Activated CD4-positive, alpha-beta memory T cell treated with anti-CD3 and anti-CD28 coated beads, Interleukin-2, amount 10 ng/mL, durations not matched to agents 7 days and 5 days (primary cell): Measurements from ENCODE around the gene SLC6A16. TPM values are rescaled to one million over a fixed set of nuclear protein-coding genes. Genes with fewer than 3 reads are reported as not detected.
"Not testable (repeated sequence)": the region's sequence is repeated elsewhere in the genome, so short reads cannot be mapped to it uniquely, and the experiment has no call there.

Experiments used
- CTCF ChIA-PET: fragments of 350-600 bp; sonication (Branson Sonifier 250); formaldehyde crosslinking; loops from one replicate; lab custom pipeline; 2021; ENCODE audit warnings: antibody characterized with exemption, inconsistent platforms; lab: Charles Lee
- POLR2A ChIA-PET: fragments of 350-600 bp; sonication (Branson Sonifier 250); formaldehyde crosslinking; loops from one replicate; lab custom pipeline; 2021; ENCODE audit warnings: antibody characterized with exemption; lab: Charles Lee
- DNase-seq: peaks from one replicate; pipeline ENCODE4 v3.0.0-alpha.2; 2020
- H3K27ac Mint-ChIP-seq: one replicate; pipeline ENCODE4 v1.8.0; 2021; ENCODE audit warnings: mild to moderate bottlenecking, mixed read lengths
- H3K27me3 Mint-ChIP-seq: one replicate; pipeline ENCODE4 v1.8.0; 2021; ENCODE audit warnings: mixed read lengths
- H3K36me3 Mint-ChIP-seq: one replicate; pipeline ENCODE4 v1.8.0; 2021; ENCODE audit warnings: low read depth, mixed read lengths
- H3K4me1 Mint-ChIP-seq: one replicate; pipeline ENCODE4 v1.8.0; 2021; ENCODE audit warnings: mixed read lengths
- H3K4me3 Mint-ChIP-seq: one replicate; pipeline ENCODE4 v1.8.0; 2021; ENCODE audit warnings: mild to moderate bottlenecking, mixed read lengths
- H3K9me3 Mint-ChIP-seq: one replicate; pipeline ENCODE4 v1.8.0; 2021; ENCODE audit warnings: mixed read lengths
- total RNA-seq, 2 experiments: library from RNA; stranded (reverse); gene quantifications; one replicate each; pipeline ENCODE4 v1.2.3, GENCODE V29; 2021

The SLC6A16 gene
- total RNA-seq = 1 to 10 TPM; 3.0 to 3.5 TPM

DNA sequence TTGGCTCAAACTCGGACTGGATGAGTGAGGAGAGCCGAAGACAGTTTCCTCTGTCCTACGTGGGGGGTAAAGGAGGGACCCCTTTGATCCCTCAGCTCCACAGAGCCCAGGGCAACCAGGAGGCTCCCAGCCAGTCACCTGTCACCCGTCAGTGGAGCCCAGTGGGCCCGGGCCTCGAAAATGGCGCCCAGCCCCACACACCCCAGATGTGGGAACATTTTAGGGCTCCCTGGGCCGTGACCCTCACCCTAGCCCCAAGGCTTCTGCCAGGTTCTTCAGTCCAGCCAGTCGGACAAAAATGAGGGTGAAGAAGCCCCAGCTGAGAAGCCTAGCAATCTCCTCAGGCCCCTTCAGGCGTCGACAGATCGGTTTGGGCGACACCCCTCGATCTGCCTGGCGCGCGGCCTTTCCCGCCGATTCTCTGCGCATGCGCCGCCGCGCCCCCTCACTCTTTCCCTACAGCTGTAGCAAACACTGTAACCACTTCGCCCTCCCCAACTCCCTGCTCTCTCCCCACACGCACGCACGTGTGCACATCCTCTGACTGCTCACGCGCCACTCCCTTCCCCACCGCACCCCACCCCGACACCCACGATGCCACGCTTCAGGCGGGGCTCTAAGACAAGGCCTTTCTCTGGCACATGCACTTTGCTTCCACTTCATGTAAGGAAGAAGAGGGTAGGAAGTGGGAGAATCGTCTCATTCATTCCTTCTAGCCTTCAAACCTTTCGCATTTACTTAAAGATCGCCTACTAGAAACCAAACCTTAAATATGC, at the start of gene SLC6A16:
TSS of gene SLC6A16 (minus strand) at position 391 of the 776 bp plus-strand sequence. CDS start 13,844 bp downstream, outside the sequence.
- peaks cover 2% of the 10 kb centered on the region for H3K9me3 Mint-ChIP-seq
- no peaks in the 10 kb centered on the region for H3K27me3 Mint-ChIP-seq
- H3K4me3 Mint-ChIP-seq = no peak within 1 kb of the TSS
- H3K36me3 Mint-ChIP-seq = peaks cover 13% of the 10 kb centered on the region
- CTCF ChIA-PET = interaction anchor here (5.3 kb wide), 1 partner anchor 23 kb away, joined by 24 read pairs; no protein-coding TSS in a partner anchor
- POLR2A ChIA-PET = no interaction called here
- H3K4me1 Mint-ChIP-seq = peaks cover 24% of the 10 kb centered on the region
- no peak within 1 kb of the TSS for H3K27ac Mint-ChIP-seq
- DNase-seq = no peak

- H3K27ac Mint-ChIP-seq, CTCF ChIA-PET, H3K36me3 Mint-ChIP-seq, H3K4me3 Mint-ChIP-seq, DNase-seq, H3K4me1 Mint-ChIP-seq, H3K27me3 Mint-ChIP-seq: not testable (repeated sequence)
- POLR2A ChIA-PET = interaction anchor here (0.9 kb wide), 1 partner anchor 165 kb away, joined by 4 read pairs; no protein-coding TSS in a partner anchor
- H3K9me3 Mint-ChIP-seq = peaks cover 13% of the 10 kb centered on the region
These were observed 48.2 kb upstream of the SLC6A16 start for GRCh38 chr19:49373174-49373573.

- POLR2A ChIA-PET = no interaction called here
- Mint-ChIP-seq H3K27ac (no peak overlapping the region), H3K9me3 (peaks cover 13% of the 10 kb centered on the region), H3K4me1 (no peaks in the 10 kb centered on the region), H3K36me3 (no peaks in the 10 kb centered on the region), H3K27me3 (peaks cover 4% of the 10 kb centered on the region), H3K4me3 (no peak overlapping the region)
- no peak for DNase-seq
- CTCF ChIA-PET = interaction anchor here (1.0 kb wide), 1 partner anchor 21 kb away, joined by 3 read pairs; no protein-coding TSS in a partner anchor
These were observed 46.2 kb upstream of the SLC6A16 start for GRCh38 chr19:49371184-49371583.

- POLR2A ChIA-PET = no interaction called here
- H3K9me3 Mint-ChIP-seq = peaks cover 13% of the 10 kb centered on the region
These were observed 43.8 kb upstream of the SLC6A16 start for GRCh38 chr19:49368711-49369358.

GRCh38 chr19:49366110-49366509, 41.1 kb upstream of the SLC6A16 start:
- Mint-ChIP-seq H3K4me3 (no peak overlapping the region), H3K27ac (no peak overlapping the region), H3K27me3 (peaks cover 19% of the 10 kb centered on the region), H3K4me1 (peaks cover 5% of the 10 kb centered on the region), H3K36me3 (no peaks in the 10 kb centered on the region), H3K9me3 (peaks cover 13% of the 10 kb centered on the region)
- POLR2A ChIA-PET = no interaction called here
- DNase-seq = no peak
- CTCF ChIA-PET = interaction anchor here (0.6 to 1.5 kb wide), 2 partner anchors 167 to 282 kb away, joined by 3 to 5 read pairs; no protein-coding TSS in a partner anchor

More at GRCh38 chr19:49368711-49369358, 43.8 kb upstream of the SLC6A16 start:
- Mint-ChIP-seq H3K4me1 (no peaks in the 10 kb centered on the region), H3K27ac (no peak overlapping the region), H3K36me3 (no peaks in the 10 kb centered on the region), H3K4me3 (no peak overlapping the region), H3K27me3 (peaks cover 11% of the 10 kb centered on the region)
- CTCF ChIA-PET = no interaction called here
- DNase-seq = no peak

DNA sequence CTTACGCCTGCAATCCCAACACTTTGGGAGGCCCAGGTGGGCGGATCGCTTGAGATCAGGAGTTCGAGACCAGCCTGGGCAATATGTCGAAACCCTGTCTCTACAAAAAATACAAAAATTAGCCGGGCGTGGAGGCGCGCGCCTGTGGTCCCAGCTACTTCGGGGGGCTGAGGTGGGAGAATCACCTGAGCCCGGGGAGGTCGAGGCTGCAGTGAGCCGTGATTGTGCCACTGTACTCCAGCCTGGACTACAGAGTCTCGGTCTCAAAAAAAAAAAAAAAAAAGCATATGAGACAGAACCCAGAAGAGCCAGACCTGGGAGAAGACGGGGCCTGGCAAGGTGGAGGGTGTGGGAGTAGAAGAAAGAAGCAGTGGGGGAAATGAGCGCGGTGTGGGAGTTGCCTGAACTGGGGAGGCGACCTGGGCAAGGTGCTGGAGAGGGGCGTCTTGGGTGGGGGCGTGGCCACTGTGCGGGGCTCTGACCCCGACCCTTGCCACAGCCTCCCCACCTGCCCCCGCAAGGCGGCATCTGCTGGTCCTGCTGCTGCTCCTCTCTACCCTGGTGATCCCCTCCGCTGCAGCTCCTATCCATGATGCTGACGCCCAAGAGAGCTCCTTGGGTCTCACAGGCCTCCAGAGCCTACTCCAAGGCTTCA, 39.2 kb upstream of the SLC6A16 start:
- ChIA-PET CTCF (no interaction called here), POLR2A (no interaction called here)
- Mint-ChIP-seq H3K27ac (no peak overlapping the region), H3K27me3 (peaks cover 32% of the 10 kb centered on the region), H3K4me3 (no peak overlapping the region), H3K4me1 (peaks cover 7% of the 10 kb centered on the region), H3K9me3 (peaks cover 5% of the 10 kb centered on the region), H3K36me3 (no peaks in the 10 kb centered on the region)
- DNase-seq = no peak

GRCh38 chr19:49363268-49364082, 38.5 kb upstream of the SLC6A16 start, which contains the start of gene DKKL1:
DKKL1 (plus strand) TSS chr19:49363877; CDS start chr19:49363999, 122 bp downstream.
- Mint-ChIP-seq H3K9me3 (no peaks in the 10 kb centered on the region), H3K27me3 (peaks cover 34% of the 10 kb centered on the region), H3K27ac (no peak within 1 kb of the TSS), H3K4me3 (no peak within 1 kb of the TSS), H3K36me3 (no peaks in the 10 kb centered on the region), H3K4me1 (peaks cover 7% of the 10 kb centered on the region)
- CTCF ChIA-PET = interaction anchor here (0.8 kb wide), 1 partner anchor 37 kb away, joined by 4 read pairs; no protein-coding TSS in a partner anchor
- peak; percentile 91 for DNase-seq
- POLR2A ChIA-PET = no interaction called here

DNA sequence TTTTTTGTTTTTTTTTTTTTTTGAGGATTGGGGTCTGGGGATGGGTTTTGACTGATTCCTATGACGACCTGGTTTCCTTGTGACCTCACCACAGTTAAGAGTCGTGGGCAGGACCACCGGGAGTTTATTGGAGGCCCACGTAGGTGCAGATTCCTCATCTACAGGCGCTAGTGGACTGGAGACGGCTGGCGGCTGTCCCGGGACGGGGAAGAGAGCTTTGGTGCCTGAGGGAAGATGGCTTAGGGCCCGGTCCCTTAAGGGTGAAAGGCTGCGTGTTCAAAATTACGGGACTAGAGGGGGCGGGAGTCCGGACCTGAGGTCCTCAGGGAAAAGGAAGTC, 37.9 kb upstream of the SLC6A16 start:
- no peaks in the 10 kb centered on the region for H3K36me3 Mint-ChIP-seq
- no peak overlapping the region for H3K27ac Mint-ChIP-seq
- H3K27me3 Mint-ChIP-seq = peaks cover 34% of the 10 kb centered on the region
- H3K4me1 Mint-ChIP-seq = peaks cover 7% of the 10 kb centered on the region
- ChIA-PET CTCF (interaction anchor here (0.8 kb wide), 1 partner anchor 37 kb away, joined by 4 read pairs; no protein-coding TSS in a partner anchor), POLR2A (no interaction called here)
- DNase-seq = no peak
- H3K9me3 Mint-ChIP-seq = no peaks in the 10 kb centered on the region
- no peak overlapping the region for H3K4me3 Mint-ChIP-seq

GRCh38 chr19:49362048-49362928, 37.3 kb upstream of the SLC6A16 start, which contains the start of gene TEAD2:
TEAD2 (minus strand) TSS chr19:49362416; CDS start chr19:49360075, 2,341 bp downstream.
- no peaks in the 10 kb centered on the region for H3K36me3 Mint-ChIP-seq
- DNase-seq = no peak
- H3K4me1 Mint-ChIP-seq = peaks cover 7% of the 10 kb centered on the region
- ChIA-PET POLR2A (no interaction called here), CTCF (interaction anchor here (0.8 kb wide), 1 partner anchor 36 kb away, joined by 4 read pairs; no protein-coding TSS in a partner anchor)
- no peak within 1 kb of the TSS for H3K4me3 Mint-ChIP-seq
- peaks cover 36% of the 10 kb centered on the region for H3K27me3 Mint-ChIP-seq
- no peaks in the 10 kb centered on the region for H3K9me3 Mint-ChIP-seq
- no peak within 1 kb of the TSS for H3K27ac Mint-ChIP-seq

GRCh38 chr19:49361438-49362047, 36.6 kb upstream of the SLC6A16 start:
- Mint-ChIP-seq H3K27me3 (peaks cover 43% of the 10 kb centered on the region), H3K36me3 (no peaks in the 10 kb centered on the region), H3K4me1 (peaks cover 7% of the 10 kb centered on the region), H3K27ac (no peak overlapping the region), H3K9me3 (no peaks in the 10 kb centered on the region), H3K4me3 (no peak overlapping the region)
- ChIA-PET CTCF (no interaction called here), POLR2A (no interaction called here)
- no peak for DNase-seq
